Heart left ventricle (tissue), 16 donors: ENCODE data around the gene CFAP73. TPM values are rescaled to one million over a fixed set of nuclear protein-coding genes. Genes with fewer than 3 reads are reported as not detected.
"Not testable (repeated sequence)": the region's sequence is repeated elsewhere in the genome, so short reads cannot be mapped to it uniquely, and the experiment has no call there.

ENCODE experiments used
- ATAC-seq, 4 donors: fragments of 200-7000 bp; cut with Tn5 transposase; one replicate each; pipeline ENCODE4 v1.9.1; 2020 to 2022; ENCODE audit warnings: moderate library complexity in 4 of 4, mild to moderate bottlenecking in 3 of 4, moderate number of reproducible peaks in 1 of 4
- DNase-seq, 5 donors: peaks; one replicate each; pipeline ENCODE4 v3.0.0-alpha.2; 2020
- H3K27ac ChIP-seq, 12 donors: fragments of 200-600 bp; sonication (generic) in 4 of 12; one replicate each; pipeline versions ENCODE4 v1.5.0 to v1.8.0; 2016 to 2022; ENCODE audit warnings: mild to moderate bottlenecking in 2 of 12
- H3K27me3 ChIP-seq, 9 donors: fragments of 200-600 bp; sonication (generic) in 2 of 9; one replicate each; pipeline versions ENCODE4 v1.5.1 to v1.8.0; 2016 to 2022; ENCODE audit warnings: mild to moderate bottlenecking in 3 of 9
- H3K36me3 ChIP-seq, 9 donors: fragments of 200-600 bp; sonication (generic) in 2 of 9; one replicate each; pipeline versions ENCODE4 v1.5.0 to v1.8.0; 2018 to 2022; ENCODE audit warnings: mild to moderate bottlenecking in 2 of 9
- H3K4me1 ChIP-seq, 12 donors: fragments of 200-600 bp; sonication (generic) in 4 of 12; one replicate each; pipeline versions ENCODE4 v1.5.0 to v1.8.0; 2016 to 2022; ENCODE audit warnings: mild to moderate bottlenecking in 3 of 12
- H3K4me3 ChIP-seq, 12 donors: fragments of 200-600 bp; sonication (generic) in 4 of 12; one replicate each; pipeline versions ENCODE4 v1.5.0 to v1.8.0; 2017 to 2022; ENCODE audit warnings: mild to moderate bottlenecking in 9 of 12, moderate library complexity in 4 of 12
- H3K9me3 ChIP-seq, 12 donors: fragments of 200-600 bp; sonication (generic) in 4 of 12; one replicate each; pipeline versions ENCODE4 v1.5.0 to v1.8.0; 2016 to 2022; ENCODE audit warnings: mild to moderate bottlenecking in 1 of 12
- CTCF ChIP-seq, 12 donors: fragments of 200-600 bp; sonication (generic) in 4 of 12; IDR thresholded peaks; one replicate each; pipeline versions ENCODE4 v1.5.0 to v1.8.0; 2018 to 2022; ENCODE audit warnings: antibody characterized with exemption in 12 of 12, mild to moderate bottlenecking in 5 of 12
- POLR2A ChIP-seq, 2 donors: fragments of 450-650 bp; IDR thresholded peaks; one replicate each; pipeline ENCODE4 v1.6.1; 2017; ENCODE audit warnings: antibody characterized with exemption in 2 of 2, mild to moderate bottlenecking in 2 of 2, moderate library complexity in 2 of 2
- WGBS, 4 donors: extraction: QIAGEN DNeasy Blood & Tissue Kit in 2 of 4; methylation state at CpG; one replicate each; pipeline versions ENCODE4 v1.1.5 to v1.1.7; 2013 to 2018; 5-methylcytosine and 5-hydroxymethylcytosine counted together
- intact Hi-C, 10 donors: fragments of 100-400 bp; cut with DNase I; formaldehyde crosslinking; loops; one replicate each; pipeline versions ENCODE4 v1.11.1 to v1.14.2; 2022
- polyA plus RNA-seq, 2 donors: library from polyadenylated mRNA; stranded (reverse); fragments of 200-250 nt; gene quantifications; one replicate each; pipeline ENCODE4 v1.2.3, GENCODE V29; 2013
- total RNA-seq, 9 donors: library from RNA; depleted of rRNA in 2 of 9; stranded (reverse); fragments of >200 nt in 2 of 9; fragmentation: NEBNext Ultra II Directional in 3 of 9; extraction: Animal tissue kit (Norgen Biotek cat#: 25700) in 3 of 9; gene quantifications; one replicate each; pipeline versions ENCODE4 v1.1.0 to v1.2.4, GENCODE V29; 2016 to 2023
- donor health status: ischemic (EF 13 %, LVEDD 7.1; RV severe dilation, severe dysfunction).
- donor health status: healthy with polysubstance abuse.
- donor health status: DM: no; HTN: yes; CAD: no.
- donor health status: DM: no; HTN: no; CAD: no.
- donor health status: ischemic (EF 25% LVEDD 6.9; RV normal size, moderate dysfunction).
- donor health status: ischemic (EF 25% LVEDD 5.7; RV mildly dilated, moderate dysfunction).
- donor health status: healthy.
- donor health status: DM: yes; HTN: yes; CAD: no.
- donor health status: ischemic (EF 35%, LVEDD 5.7; RV mildly dilated, moderate dysfunction).
- donor health status: nonischemic (EF 11% LVEDD 7.7; RV severe dilation, severe dysfunction).
- donor health status: DM: yes; HTN: yes; CAD: no.
- donor health status: PGD.
- donor health status: ischemic (EF 29% LVEDD 5.4; RV normal size, mild dysfunction).
- donor health status: nonischemic (EF 23%, LVEDD 6.1; RV moderate dilation, normal function).

Gene CFAP73
- total and polyA plus RNA-seq, 11 donors, result 0.04 to 0.11 TPM; not detected in 9

- intact Hi-C loops, result no loop called here
- no peak for TF ChIP-seq CTCF (IDR thresholded peaks at IDR 0.05)
- TF ChIP-seq POLR2A (IDR thresholded peaks at IDR 0.05), result no peak
- Histone ChIP-seq H3K4me3 (no peak overlapping the region), H3K36me3 (no peaks in the 10 kb centered on the region), H3K9me3 (no peaks in the 10 kb centered on the region), H3K4me1 (peaks cover 0 to 32% (median 0%) of the 10 kb centered on the region in 12 donors), H3K27ac (no peak overlapping the region), H3K27me3 (peaks cover 9 to 20% (median 18%) of the 10 kb centered on the region in 9 donors)
- ATAC-seq (no peak), DNase-seq (peak in 2 of 5 donors; percentile 12 to 24)
- 79 to 86% (median 79%) methylated on average over 7 of the region's 7 CpGs for WGBS, 4 donors
These were observed 8.8 kb upstream of the CFAP73 start for GRCh38 chr12:113140706-113141105.

- ATAC-seq, H3K27me3 ChIP-seq, H3K4me3 ChIP-seq, intact Hi-C loops, DNase-seq, H3K9me3 ChIP-seq, H3K36me3 ChIP-seq: not testable (repeated sequence)
- peaks cover 0 to 23% (median 0%) of the 10 kb centered on the region in 12 donors for H3K4me1 ChIP-seq
- WGBS, 4 donors, result 58 to 79% (median 76%) methylated on average over 3 of the region's 3 CpGs
- H3K27ac ChIP-seq, result peak overlapping the region in 2 of 12 donors; percentile 19 to 88
These were observed 7.8 kb upstream of the CFAP73 start for GRCh38 chr12:113141716-113142115.

GRCh38 chr12:113142173-113142885, 7.2 kb upstream of the CFAP73 start:
- peak; percentile 68 to 74 (median 69) for ATAC-seq
- intact Hi-C loops, result no loop called here
- DNase-seq, result peak in 3 of 5 donors; percentile 46 to 64 (median 63)
- Histone ChIP-seq H3K36me3 (no peaks in the 10 kb centered on the region), H3K9me3 (peaks cover 0 to 6% (median 0%) of the 10 kb centered on the region in 12 donors), H3K4me1 (peaks cover 0 to 23% (median 0%) of the 10 kb centered on the region in 12 donors), H3K4me3 (no peak overlapping the region), H3K27ac (peak overlapping the region in 3 of 12 donors; percentile 19 to 88 (median 22)), H3K27me3 (peaks cover 0 to 5% (median 2%) of the 10 kb centered on the region in 9 donors)
- TF ChIP-seq CTCF (IDR thresholded peaks at IDR 0.05) (no peak), POLR2A (IDR thresholded peaks at IDR 0.05) (no peak)
- 56 to 61% (median 59%) methylated on average over 17 of the region's 17 CpGs for WGBS, 4 donors

GRCh38 chr12:113142886-113143332, 6.6 kb upstream of the CFAP73 start:
- Histone ChIP-seq H3K4me1 (peaks cover 0 to 23% (median 0%) of the 10 kb centered on the region in 12 donors), H3K9me3 (peaks cover 0 to 7% (median 0%) of the 10 kb centered on the region in 12 donors), H3K4me3 (no peak overlapping the region), H3K27ac (peak overlapping the region in 1 of 12 donors; percentile 88), H3K36me3 (no peaks in the 10 kb centered on the region), H3K27me3 (peaks cover 0 to 3% (median 0%) of the 10 kb centered on the region in 9 donors)
- TF ChIP-seq CTCF (IDR thresholded peaks at IDR 0.05), result no peak
- no peak for TF ChIP-seq POLR2A (IDR thresholded peaks at IDR 0.05)
- intact Hi-C loops, result no loop called here
- DNase-seq, result no peak
- WGBS, 4 donors, result 57 to 80% (median 71%) methylated on average over 5 of the region's 5 CpGs
- peak in 3 of 4 donors; percentile 30 to 58 (median 47) for ATAC-seq
